ENCODE measurements around the gene CYRIA.

DNA sequence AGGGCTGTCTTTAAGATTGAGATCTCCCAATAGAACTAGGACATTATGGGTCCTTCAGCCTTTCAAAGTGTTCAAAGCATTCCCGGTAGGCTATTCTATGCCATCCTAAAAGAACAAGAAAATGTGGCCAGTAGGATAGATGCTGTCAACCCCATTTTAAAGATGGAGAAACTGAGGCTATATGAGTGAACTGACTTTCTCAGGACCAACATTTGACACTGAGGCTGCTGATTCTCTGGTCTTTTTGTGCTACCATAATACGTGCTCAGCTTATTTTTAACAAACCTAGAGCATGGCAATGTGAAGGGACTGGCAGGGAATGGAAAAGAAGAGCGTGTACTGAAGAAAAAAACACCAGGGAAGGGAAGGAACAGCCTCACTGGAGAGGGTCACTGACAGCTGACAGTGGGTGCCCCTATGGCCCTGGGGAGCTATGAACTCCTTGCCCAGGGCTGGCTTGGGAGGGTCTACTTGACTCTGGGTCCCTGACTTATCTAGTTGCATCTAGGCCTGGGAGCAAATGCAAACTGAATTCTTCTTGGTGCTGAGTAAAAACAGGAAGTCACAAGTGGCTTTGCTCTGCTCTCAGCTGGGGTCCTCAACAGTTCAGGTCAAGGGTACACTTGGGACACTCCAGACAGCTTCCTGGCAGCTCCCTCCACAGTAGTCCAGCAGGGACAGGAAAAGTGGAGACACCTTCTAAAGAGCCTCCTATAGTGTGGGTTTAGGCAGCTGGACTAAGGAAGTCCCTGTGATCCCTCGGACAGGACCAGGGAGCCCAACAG, 2.3 kb downstream of the CYRIA start:
- no peak for TF ChIP-seq POLR2A (IDR thresholded peaks at IDR 0.05)
- TF ChIP-seq, protein P1, sequence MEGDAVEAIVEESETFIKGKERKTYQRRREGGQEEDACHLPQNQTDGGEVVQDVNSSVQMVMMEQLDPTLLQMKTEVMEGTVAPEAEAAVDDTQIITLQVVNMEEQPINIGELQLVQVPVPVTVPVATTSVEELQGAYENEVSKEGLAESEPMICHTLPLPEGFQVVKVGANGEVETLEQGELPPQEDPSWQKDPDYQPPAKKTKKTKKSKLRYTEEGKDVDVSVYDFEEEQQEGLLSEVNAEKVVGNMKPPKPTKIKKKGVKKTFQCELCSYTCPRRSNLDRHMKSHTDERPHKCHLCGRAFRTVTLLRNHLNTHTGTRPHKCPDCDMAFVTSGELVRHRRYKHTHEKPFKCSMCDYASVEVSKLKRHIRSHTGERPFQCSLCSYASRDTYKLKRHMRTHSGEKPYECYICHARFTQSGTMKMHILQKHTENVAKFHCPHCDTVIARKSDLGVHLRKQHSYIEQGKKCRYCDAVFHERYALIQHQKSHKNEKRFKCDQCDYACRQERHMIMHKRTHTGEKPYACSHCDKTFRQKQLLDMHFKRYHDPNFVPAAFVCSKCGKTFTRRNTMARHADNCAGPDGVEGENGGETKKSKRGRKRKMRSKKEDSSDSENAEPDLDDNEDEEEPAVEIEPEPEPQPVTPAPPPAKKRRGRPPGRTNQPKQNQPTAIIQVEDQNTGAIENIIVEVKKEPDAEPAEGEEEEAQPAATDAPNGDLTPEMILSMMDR (IDR thresholded peaks at IDR 0.05), result no peak

All from heart left ventricle (tissue), 13 donors.